IMR-90 (cell line): Measurements from ENCODE around the gene RFX2. TPM values are rescaled to one million over a fixed set of nuclear protein-coding genes. Genes with fewer than 3 reads are reported as not detected.

Experiments
- CTCF ChIP-seq: conservative IDR thresholded peaks from 2 replicates; pipeline ENCODE4 v1.5.1; 2012; ENCODE audit warnings: mild to moderate bottlenecking, low read depth, low read length, improper control_type of control experiment
- polyA plus RNA-seq, 3 experiments: library from polyadenylated mRNA; depleted of rRNA; stranded (reverse); fragments of >200 nt; gene quantifications; 2 replicates each; pipeline ENCODE4 v1.2.3, GENCODE V29; 2012; ENCODE audit warnings: low replicate concordance in 1 of 3
- total RNA-seq: library from RNA; depleted of rRNA; stranded (reverse); fragments of >200 nt; gene quantifications from 2 replicates; pipeline ENCODE4 v1.2.3, GENCODE V29; 2012

RFX2 gene
- total and polyA plus RNA-seq, 2 of the 4 experiments (the other 2 are of a cell fraction): 2.2 to 4.9 TPM

DNA sequence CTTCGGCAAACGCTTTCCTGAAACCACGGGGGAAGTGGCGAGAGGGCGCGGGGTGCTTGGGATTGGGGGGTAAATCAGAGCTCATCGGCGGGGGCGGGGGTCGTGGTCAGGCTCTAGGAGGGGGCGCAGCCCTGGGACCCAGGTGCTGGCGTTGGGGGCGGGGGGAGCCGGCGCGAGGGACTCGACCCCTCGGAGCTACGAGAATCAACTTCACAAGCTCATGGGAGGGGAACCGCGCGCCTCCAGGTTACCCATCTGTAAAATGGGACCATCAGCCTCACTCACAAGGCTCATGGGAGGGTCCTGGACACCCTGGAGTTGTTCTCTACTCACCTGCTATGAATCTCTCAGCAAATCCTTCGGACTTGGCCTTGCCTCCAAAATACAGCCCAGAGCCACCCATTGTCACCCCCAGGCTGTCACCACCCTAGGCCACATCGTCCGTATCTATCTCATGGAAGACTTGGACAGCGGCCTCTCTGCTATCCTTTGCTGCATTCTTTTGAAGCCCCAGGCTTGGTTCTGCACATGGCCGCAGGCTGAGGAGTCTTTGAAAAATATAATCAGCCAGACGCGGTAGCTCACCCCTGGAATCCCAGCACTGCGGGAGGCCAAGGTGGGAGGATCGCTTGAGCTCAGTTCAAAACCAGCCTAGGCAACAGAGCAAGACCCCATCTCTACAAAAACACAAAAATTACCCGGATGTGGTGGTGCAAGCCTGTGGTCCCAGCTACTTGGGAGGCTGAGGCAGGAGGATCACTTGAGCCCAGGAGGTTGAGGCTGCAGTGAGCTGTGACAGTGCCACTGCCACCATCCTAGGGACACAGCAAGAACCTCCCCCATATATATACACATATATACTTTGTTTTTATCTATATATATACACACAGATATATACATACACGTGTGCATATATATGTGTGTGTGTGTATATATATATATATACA, 131.4 kb downstream of the RFX2 start (continued):
- TF ChIP-seq CTCF: no peak
